Measurements from ENCODE around the gene PTTG2.
"Not testable (repeated sequence)": the region's sequence is repeated elsewhere in the genome, so short reads cannot be mapped to it uniquely, and the experiment has no call there.

The PTTG2 gene

GRCh38 chr4:37967736-37968135 is 7.5 kb downstream of the PTTG2 start:
- no peak overlapping the region for H3K4me3 ChIP-seq (ENCODE audit: control insufficient read depth, low read depth, low read length)
- peak; percentile 47 for DNase-seq (ENCODE audit: low read depth)
- no peak for TF ChIP-seq CTCF (IDR thresholded peaks at IDR 0.05; ENCODE audit: control insufficient read depth, insufficient read depth, low read depth, low read length, missing control alignments)

- TF ChIP-seq CTCF (IDR thresholded peaks at IDR 0.05; ENCODE audit: control insufficient read depth, insufficient read depth, low read depth, low read length, missing control alignments), result no peak
- no peak overlapping the region for H3K4me3 ChIP-seq (ENCODE audit: control insufficient read depth, low read depth, low read length)
- no peak for DNase-seq (ENCODE audit: low read depth)
These were observed 8.5 kb downstream of the PTTG2 start for GRCh38 chr4:37968747-37969146.

- DNase-seq (ENCODE audit: low read depth), result no peak
- peak; percentile 46 for TF ChIP-seq CTCF (IDR thresholded peaks at IDR 0.05; ENCODE audit: control insufficient read depth, insufficient read depth, low read depth, low read length, missing control alignments)
- H3K4me3 ChIP-seq (ENCODE audit: control insufficient read depth, low read depth, low read length), result no peak overlapping the region
These were observed 10.5 kb downstream of the PTTG2 start for GRCh38 chr4:37970702-37971101.

- H3K4me3 ChIP-seq (ENCODE audit: control insufficient read depth, low read depth, low read length), result no peak overlapping the region
- TF ChIP-seq CTCF (IDR thresholded peaks at IDR 0.05; ENCODE audit: control insufficient read depth, insufficient read depth, low read depth, low read length, missing control alignments), result no peak
- DNase-seq (ENCODE audit: low read depth), result no peak
These were observed 11.0 kb downstream of the PTTG2 start for GRCh38 chr4:37971202-37971601.

GRCh38 chr4:37973441-37973840 is 13.2 kb downstream of the PTTG2 start:
- H3K4me3 ChIP-seq (ENCODE audit: control insufficient read depth, low read depth, low read length), result no peak overlapping the region
- DNase-seq (ENCODE audit: low read depth), result no peak
- TF ChIP-seq CTCF (IDR thresholded peaks at IDR 0.05; ENCODE audit: control insufficient read depth, insufficient read depth, low read depth, low read length, missing control alignments), result no peak

- not testable (repeated sequence) for DNase-seq (ENCODE audit: low read depth); H3K4me3 ChIP-seq (ENCODE audit: control insufficient read depth, low read depth, low read length)
These were observed 15.2 kb downstream of the PTTG2 start for GRCh38 chr4:37975321-37975822.

- no peak for TF ChIP-seq CTCF (IDR thresholded peaks at IDR 0.05; ENCODE audit: control insufficient read depth, insufficient read depth, low read depth, low read length, missing control alignments)
- H3K4me3 ChIP-seq (ENCODE audit: control insufficient read depth, low read depth, low read length), result peak overlapping the region; percentile 42
- DNase-seq (ENCODE audit: low read depth), result no peak
These were observed 16.3 kb downstream of the PTTG2 start for GRCh38 chr4:37976507-37976906.

Measured in AG09309 (cell line).